NCI-H510A treated with DMSO at 0.1 percent for 48 hours (cell line): ENCODE measurements around the gene CHST12.
A peak's percentile ranks its signal among the peaks of the same experiment; 100 is the strongest.

Experiments
- DNase-seq: peaks from one replicate; lab custom pipeline; 2025; lab: John Stamatoyannopoulos, UW

CHST12 gene

DNA sequence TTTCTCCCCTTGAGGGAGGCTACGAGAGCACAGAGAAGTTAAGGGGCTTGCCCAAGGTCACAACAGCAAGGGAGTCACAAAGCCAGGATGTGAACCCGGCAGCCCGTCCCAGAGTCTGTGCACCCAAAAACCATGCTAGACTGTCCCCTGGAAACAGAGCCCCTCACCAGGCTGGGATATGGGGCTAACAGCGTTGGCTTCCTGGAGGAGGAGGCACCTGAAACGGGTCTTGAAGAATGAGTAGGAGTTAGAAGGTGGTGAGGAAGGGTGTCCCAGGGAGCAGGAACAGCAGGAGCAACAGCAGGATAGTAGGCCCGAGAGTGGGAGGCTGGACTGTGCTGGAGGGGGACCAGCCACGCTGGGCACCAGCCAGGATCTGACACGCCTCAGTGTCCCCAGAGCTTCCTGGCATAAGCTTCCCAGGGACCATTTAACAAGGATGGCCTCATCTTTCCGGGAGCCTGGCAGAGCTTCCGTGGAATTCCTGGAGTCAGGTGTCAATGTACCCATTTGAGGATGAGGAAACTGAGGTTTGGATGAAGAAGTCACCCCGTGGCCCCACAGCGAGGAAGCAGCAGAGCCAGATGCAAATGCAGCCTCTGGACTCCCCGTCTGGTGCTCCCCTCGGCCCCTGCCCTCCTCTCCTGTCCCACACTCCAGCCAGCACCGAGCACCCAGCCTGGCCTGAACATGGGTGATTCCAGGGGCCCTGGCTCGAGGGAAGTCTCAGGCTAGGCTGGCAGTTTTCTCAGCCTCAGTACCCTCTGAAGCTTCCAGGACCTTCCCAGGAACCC lies 76.1 kb downstream of the CHST12 start:
- no peak for DNase-seq

DNA sequence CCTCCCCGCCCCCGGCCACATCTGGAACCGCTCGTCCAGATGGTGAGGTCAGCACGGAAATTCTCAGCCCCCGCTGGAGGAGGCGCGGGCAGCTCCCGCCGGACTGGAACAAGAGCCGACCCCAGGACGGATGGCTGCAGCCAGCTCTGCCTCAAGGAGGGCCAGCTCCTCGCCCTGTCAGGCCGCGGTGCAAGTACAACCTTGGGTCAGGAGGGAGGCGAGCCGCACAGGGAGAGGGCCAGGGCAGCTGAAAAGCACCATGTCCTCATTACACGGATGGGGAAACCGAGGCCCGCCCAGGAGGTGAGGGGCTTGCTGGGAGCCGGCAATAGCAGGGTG lies 76.6 kb downstream of the CHST12 start:
- no peak for DNase-seq

DNA sequence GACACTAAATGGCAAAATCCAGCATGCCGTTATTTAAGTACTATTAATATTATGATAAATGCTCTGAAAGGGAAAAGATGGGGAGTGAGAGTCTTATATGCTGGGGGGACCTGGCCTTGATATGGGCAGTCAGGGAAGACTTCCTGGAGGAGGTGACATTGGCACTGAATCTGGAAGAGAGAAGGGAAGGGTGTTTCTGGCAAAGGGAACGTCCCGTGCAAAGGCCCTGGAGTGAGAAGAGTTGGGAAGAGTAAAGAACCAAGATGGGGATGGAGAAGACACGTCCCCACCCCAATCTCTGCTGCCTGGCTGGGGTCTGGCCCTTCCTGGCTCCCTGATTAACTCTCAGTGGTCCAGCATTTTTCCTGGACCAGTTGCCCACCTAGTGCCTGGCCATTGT lies 77.8 kb downstream of the CHST12 start:
- DNase-seq = no peak

DNA sequence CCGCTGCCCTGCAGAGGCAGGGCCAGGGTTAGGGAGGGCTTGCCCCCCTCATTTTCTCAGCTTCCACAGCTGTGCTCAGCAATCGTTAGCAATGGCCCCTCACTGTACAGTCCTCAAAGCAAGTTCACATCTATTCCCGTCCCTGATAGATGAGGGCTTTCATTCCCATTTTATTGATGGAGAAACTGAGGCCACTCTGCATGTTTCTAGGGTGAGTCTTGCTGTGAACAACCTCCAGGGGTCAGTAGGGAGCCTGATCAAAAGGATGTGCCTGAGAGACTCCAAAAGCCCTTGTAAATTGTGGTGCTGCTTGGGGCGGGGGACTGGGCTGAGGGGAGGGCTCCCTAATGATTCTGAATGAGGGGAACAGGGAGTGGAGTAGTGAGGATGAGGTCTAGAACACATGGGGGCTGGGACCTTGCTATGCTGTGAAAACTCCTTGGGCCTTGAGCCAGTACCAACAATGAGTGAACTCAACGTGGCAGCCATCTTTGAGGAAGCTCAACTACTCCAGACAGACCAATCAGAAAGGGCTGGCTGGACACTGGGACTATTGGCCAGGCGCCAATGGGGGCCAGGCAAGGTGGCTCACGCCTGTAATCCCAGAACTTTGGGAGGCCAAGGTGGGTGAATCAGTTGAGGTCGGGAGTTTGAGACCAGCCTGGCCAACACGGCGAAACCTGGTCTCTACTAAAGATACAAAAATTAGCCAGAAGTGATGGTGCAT lies 79.5 kb downstream of the CHST12 start:
- DNase-seq = no peak

DNA sequence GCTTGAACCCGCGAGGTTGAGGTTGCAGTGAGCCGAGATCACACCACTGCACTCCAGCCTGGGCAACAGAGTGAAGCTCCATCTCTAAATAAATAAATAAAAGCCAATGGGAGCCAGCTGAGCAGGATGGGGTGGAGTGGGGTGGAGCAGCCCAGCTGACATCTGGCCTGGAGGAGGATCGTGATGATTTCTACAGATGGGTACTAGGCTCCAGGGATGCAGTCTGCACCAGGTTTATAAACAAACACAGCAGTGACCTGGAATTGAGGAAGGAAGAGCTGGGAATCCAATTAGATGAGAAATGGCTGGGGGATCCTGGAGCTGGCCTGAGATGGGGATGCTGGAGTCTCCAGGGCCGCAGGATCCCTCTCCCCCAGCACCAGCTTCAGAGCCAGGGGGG lies 80.1 kb downstream of the CHST12 start:
- DNase-seq = peak; percentile 56

DNA sequence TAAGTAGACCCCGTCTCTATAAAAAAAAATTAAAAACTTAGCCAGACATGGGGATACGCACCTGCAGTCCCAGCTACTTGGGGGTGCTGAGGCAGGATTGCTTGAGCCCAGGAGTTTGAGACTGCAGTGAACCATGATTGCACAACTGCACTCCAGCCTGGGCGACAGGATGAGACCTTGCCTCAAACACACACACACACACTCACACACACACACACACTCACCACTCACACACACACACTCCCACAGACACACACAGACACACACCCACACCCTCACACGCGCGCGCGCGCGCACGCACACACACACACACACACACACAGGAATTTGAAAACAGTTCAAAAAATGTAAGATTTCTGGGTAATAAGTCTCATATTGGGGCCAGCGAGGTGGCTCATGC lies 81.5 kb downstream of the CHST12 start:
- no peak for DNase-seq

DNA sequence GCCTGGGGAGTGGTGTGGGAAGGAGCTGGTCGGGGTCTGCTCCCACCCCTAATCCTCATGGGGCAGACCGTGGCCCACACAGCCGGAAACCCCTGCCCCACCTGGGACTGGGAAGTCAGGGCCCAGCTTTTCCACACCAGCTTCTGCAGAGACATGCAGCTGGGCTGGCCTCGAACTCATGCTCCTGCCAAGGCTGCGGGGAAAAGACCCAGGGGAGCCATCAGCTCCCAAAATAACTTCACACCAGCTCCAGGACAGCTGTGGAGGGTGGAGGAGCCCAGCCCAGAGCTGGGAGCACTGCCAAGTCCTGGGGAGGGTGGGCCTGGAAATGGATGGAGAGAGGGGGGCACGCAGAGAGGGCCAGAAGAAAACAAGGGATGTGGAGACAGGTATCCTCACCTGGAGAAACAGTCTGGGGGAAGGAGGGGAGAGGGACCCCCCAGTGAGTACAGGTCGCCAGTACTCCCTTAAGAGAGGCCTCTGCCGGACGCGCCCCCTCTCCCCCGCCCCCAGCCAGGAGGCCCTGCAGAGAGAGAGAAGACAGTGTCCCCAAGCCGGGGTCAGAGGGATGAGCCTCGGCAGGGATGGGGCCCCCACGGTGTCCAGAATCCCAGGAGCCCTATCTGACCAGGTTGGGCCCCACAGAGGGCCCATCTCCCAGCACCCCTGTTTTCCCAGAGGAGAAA lies 84.3 kb downstream of the CHST12 start:
- DNase-seq = no peak

DNA sequence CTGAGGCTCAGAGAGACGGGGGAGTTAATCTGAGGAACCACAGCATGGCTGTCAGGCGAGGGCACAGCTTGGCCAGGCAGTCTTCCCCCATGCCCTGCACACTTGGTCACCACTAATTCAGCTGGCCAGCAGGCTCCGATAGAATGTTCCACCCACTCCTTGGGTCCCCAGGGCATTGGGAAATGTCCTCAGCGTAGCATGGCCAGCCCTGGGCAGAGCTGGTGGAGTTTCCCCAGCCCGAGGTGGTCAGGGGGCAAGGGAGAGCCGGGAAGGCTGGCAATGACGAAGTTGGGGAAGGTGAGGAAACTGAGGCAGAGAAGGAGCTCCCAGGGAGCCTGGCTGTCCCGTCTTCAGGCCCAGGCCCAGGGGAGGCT lies 84.8 kb downstream of the CHST12 start:
- DNase-seq = no peak

DNA sequence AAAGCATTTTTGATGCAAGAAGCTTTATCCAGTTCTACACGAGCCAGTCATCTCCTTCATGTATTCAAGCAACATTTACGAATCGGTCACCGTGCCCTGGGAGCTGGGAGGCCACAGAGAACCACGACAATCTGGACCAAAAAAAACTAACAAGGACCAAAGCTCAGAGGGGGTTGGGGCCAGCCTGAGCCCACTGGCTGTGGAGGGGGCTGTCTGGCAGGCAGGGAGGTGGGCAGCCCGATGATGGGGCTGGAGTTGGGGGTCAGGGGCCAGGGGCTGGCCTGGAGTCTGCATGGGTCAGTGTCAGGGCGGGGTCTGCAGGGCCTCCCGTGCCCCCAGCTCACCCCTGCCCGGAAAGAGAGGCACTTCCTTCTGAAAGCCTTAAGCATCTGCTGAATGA lies 85.3 kb downstream of the CHST12 start:
- no peak for DNase-seq

DNA sequence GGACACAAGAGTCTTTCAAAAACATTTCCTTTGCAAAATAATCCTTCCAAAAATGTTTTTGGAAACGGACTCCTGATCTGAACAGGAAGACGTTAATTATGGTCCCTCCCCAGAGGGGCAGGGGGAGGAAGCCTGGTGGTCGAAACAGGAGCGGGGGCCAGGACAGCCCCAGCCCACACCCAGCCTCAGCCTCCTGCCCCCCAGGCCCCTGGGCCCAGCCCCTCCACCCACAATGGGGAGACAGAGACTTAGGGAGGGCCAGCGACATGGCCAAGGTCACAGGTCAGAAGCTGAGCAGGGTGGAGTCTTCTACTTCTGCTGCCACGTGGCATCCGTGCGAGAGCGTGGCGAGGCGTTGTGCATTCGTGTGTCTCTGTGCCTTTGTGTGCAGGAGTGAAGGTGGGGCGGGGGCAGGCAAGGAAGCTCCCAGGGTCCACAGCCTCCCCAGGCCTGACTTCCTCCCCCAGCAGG lies 86.8 kb downstream of the CHST12 start:
- DNase-seq = no peak

DNA sequence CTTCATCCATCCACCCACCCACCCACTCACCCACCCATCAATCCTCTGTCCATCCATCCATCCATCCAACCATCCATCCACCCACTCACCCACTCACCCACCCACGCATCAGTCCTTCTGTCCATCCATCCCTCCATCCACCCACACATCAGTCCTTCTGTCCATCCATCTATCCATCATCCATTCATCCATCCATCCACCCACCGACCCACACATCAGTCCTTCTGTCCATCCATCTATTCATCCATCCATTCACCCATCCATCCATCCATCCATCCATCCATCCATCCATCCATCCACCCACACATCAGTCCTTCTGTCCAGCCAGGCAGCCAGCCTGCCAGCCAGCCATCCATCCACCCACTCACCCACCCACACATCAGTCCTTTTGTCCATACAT lies 88.6 kb downstream of the CHST12 start:
- no peak for DNase-seq

DNA sequence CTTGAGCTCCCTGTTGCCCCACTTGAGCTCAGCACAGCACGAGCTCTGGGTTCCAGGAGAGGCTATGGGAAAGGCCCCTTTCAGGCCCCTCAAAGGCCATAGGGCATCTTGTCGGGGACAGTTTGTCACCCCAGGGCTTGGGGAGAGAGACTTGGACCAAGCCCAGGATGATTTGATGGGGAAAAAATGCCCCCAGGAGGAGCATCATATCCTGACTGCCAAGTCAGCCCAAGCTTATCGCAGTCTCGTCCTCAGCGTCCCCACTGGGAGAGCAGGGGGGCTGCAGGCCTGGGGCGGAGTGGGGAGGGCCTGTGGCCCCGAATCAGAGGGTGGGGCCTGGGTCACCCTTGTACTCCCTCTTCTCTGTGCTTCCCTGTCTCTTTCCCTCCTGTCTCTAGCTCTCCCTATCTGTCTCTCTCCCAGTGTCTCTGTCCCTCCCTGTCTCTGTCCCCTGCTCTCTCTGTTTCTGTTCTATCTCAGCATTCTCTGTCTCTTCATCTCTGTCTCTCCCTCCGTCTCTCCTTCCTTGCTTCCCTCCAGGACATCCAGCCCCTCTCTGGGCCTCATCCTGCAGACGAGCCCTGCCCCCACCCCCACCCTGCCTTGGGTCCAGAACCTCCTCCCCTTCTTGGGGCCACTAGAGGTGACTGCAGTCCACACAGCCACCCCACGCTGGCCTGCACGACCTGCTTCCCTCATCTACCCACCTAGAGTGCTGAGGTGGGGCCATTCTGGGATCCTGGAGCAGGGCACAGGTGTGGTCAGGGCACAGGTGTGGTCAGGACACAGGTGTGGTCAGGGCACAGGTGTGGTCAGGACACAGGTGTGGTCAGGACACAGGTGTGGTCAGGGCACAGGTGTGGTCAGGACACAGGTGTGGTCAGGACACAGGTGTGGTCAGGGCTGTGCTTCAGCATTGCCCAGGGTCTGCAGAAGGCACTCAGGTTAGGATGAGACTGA lies 90.1 kb downstream of the CHST12 start:
- no peak for DNase-seq

DNA sequence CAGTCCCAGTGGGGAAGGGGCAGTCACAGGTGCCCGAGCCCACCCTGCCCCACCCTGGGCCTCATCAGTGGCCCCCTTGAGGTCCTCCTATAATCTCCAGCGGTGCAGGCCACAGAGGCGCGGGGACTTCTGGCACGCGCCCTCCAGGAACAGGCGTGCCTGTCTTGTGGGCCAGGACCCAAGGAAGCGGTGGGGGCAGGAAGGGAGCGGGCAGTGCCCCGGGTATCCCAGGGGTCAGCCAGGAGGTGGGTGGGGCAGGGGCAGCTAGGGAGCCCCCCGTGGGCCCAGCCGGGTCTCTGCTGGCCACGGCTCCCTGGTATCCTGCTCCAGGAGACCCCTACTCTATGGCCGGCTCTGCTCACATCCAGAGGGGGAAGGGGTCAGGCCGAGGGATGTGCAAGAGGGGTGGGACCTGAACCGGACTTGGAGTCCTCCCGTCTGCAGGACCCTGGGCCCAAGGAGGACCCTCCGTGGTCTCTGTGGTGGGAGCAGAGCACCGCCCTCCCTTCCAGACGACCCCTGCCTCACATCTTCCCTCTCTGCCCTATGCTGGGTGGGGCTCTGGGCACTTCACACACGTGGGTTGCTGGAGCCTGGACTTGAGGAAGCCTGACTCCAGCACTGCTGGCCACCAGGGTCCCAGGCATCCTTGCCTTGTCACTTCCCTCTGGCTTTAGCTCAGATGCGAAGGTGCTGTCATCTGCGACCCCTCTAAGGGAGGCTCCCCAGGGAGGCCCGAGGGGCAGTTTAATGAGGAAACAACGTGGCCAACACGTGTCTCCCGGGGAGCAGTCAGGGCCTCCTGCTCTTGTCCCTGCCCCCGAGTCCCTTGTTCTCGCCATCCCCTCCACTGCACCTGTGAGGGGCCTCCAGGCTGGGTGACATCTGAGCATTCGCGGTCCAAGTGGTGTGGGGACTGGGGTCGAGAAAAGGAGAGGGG lies 91.0 kb downstream of the CHST12 start:
- DNase-seq = no peak

DNA sequence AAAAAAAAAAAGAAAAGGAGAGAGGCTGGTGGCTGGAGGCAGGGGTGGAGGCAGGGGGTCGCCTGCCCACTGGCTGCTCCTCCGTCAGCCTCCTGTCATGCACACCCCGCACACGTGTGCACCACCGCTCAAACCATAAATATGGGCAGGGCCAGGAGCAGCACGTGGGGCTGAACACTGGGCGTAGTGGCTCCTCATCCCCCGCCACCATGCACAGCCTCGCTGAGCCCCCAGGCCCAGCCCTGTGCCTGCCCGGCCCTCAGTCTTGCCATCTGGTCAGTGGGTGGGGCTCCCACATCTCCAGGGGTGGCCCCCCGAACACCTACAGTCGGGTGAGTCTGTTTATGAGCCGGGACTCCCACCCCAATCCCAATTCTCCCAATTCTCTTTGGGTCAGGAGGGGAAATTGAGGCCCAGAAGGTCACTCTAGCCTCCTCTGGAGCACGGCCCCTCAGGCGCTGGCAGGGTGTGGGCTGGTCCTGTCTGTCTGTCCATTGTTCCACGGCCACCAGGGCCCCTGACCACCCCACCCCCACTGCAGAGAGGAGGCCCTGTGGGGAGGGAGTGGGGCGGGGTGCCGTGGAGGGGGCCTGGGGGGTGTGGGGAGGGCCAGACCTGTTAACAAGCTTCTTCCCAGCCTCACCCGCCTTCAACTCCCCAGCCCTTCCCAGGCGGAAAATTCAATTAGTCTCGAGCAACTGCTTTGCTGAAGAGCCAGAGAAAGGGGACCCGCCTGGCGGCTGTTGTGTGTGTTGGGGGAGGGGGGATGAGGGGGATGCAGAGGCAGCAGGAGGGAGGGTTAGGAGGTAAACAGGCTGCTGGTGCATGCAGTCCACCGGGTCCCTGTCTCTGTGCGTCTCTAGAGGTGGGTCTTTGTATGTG lies 92.2 kb downstream of the CHST12 start:
- DNase-seq = no peak

DNA sequence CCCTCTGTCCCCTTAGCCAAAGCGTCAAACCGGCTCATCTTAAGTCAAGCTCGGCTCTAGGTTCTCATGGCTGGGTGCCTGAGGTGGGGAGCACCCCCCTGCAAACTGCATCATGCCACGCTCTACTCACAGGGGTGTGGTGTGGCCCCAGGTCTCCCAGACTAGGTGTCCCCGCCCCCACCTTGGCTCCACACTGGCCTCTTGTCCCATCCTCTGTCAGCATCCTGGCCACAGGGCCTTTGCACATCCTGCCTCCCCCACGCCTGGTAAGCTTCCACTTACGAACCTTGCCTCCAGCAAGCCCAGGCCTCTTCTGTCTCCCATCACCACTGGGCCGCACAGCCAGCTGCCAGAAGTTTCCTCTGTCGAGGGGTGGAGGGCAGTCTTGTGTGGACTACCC lies 93.0 kb downstream of the CHST12 start:
- no peak for DNase-seq

DNA sequence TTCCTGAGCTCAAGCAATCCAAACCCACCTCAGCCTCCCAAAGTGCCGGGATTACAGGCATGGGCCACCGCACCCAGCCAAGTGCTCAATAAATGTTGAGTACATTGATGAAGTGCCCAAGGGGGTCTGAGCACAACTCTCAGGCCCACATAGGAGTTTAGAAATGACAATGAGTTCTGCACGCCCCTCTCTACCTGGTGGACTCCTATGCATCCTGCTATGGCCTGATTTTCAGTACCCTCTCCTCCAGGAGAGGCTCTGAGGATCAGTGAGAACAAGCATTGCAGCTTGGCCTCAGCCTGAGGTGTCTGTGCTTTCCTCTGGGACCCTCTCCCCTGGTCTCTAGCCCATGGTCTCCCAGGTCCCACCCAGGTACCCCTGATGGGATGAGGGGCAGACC lies 93.7 kb downstream of the CHST12 start:
- no peak for DNase-seq

DNA sequence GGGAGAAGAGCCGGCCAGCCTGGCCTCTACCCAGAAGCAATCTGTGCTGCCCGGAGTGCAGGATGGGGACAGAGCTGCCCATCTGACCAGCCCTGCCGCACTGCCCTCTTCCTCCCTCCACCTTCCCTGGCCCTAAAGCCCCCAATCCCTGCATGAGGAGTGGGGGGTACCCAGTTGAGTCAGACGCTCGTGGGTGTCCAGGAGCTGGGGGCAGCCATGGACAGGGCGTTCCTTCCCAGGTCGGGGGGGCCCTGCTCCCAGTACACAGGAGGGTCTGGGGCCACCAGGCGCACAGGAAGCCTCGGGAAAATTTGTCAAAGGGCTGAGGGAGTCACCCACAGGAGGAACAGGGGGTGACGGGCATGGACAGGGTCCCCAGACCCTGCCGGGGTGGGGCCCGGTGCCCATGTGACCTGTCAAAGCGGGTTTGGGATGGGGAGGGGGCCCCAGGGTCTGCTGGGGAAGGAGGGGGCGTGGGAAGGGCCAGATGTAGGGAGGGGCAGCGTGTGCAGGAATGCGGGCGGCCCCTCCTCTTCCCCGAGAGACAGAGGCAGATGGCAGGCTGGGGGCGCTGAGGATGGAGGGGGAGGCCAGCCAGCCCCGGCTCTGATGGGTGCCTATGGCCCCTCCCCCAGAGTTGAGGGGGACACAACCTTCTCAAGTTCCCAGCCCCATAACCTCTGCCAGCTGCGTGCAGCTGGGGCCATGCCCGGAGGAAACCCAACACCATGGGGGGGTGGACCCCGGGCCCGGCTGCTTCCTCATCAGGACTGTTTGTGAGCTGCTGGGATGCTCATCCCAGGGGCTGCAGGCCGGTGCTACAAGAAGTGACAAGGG lies 94.3 kb downstream of the CHST12 start:
- no peak for DNase-seq
